ENCODE data around the gene PDE6G. TPM values are rescaled to one million over a fixed set of nuclear protein-coding genes. Genes with fewer than 3 reads are reported as not detected.

The PDE6G gene
- total and polyA plus RNA-seq, 2 of the 13 experiments (the other 11 are each of a cell fraction or from before 2014, with no cell fraction given) = 1.4 to 6.7 TPM

DNA sequence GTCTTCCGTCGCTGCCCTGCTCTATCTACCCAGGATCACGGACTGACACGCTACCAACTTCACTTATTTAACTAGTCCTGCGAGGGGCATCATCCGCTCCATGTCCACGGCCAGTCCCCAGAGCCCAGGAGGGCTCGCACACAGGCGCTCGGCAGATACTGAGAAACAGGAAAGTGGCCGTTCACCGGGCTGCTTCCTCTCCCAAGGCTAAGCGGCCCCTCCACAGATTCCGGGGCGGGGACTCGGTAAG lies 9.7 kb upstream of the PDE6G start (continued):
- TF ChIP-seq, protein P1, sequence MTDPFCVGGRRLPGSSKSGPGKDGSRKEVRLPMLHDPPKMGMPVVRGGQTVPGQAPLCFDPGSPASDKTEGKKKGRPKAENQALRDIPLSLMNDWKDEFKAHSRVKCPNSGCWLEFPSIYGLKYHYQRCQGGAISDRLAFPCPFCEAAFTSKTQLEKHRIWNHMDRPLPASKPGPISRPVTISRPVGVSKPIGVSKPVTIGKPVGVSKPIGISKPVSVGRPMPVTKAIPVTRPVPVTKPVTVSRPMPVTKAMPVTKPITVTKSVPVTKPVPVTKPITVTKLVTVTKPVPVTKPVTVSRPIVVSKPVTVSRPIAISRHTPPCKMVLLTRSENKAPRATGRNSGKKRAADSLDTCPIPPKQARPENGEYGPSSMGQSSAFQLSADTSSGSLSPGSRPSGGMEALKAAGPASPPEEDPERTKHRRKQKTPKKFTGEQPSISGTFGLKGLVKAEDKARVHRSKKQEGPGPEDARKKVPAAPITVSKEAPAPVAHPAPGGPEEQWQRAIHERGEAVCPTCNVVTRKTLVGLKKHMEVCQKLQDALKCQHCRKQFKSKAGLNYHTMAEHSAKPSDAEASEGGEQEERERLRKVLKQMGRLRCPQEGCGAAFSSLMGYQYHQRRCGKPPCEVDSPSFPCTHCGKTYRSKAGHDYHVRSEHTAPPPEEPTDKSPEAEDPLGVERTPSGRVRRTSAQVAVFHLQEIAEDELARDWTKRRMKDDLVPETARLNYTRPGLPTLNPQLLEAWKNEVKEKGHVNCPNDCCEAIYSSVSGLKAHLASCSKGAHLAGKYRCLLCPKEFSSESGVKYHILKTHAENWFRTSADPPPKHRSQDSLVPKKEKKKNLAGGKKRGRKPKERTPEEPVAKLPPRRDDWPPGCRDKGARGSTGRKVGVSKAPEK (CRISPR knock-in tag; IDR thresholded peaks at IDR 0.05; ENCODE audit: borderline replicate concordance) = no peak
- TF ChIP-seq ZNF329 (CRISPR knock-in tag; IDR thresholded peaks at IDR 0.05; ENCODE audit: low read depth) (no peak), ZNF605 (CRISPR knock-in tag; IDR thresholded peaks at IDR 0.05) (peak; percentile 35; the same call in 1 of the 2 replicates), ZNF737 (CRISPR knock-in tag; IDR thresholded peaks at IDR 0.05; ENCODE audit: borderline replicate concordance) (0 out of 2 replicates have a peak, but pooled peaks have one; percentile 55), ZMYM2 (CRISPR knock-in tag; IDR thresholded peaks at IDR 0.05) (peak; percentile 46; the same call in 1 of the 2 replicates), ETV6 (CRISPR knock-in tag; conservative IDR thresholded peaks at IDR 0.05) (no peak), SALL2 (CRISPR knock-in tag; IDR thresholded peaks at IDR 0.05) (no peak), ZNF614 (CRISPR knock-in tag; IDR thresholded peaks at IDR 0.05; ENCODE audit: borderline replicate concordance) (no peak)
- TF ChIP-seq, protein P2, sequence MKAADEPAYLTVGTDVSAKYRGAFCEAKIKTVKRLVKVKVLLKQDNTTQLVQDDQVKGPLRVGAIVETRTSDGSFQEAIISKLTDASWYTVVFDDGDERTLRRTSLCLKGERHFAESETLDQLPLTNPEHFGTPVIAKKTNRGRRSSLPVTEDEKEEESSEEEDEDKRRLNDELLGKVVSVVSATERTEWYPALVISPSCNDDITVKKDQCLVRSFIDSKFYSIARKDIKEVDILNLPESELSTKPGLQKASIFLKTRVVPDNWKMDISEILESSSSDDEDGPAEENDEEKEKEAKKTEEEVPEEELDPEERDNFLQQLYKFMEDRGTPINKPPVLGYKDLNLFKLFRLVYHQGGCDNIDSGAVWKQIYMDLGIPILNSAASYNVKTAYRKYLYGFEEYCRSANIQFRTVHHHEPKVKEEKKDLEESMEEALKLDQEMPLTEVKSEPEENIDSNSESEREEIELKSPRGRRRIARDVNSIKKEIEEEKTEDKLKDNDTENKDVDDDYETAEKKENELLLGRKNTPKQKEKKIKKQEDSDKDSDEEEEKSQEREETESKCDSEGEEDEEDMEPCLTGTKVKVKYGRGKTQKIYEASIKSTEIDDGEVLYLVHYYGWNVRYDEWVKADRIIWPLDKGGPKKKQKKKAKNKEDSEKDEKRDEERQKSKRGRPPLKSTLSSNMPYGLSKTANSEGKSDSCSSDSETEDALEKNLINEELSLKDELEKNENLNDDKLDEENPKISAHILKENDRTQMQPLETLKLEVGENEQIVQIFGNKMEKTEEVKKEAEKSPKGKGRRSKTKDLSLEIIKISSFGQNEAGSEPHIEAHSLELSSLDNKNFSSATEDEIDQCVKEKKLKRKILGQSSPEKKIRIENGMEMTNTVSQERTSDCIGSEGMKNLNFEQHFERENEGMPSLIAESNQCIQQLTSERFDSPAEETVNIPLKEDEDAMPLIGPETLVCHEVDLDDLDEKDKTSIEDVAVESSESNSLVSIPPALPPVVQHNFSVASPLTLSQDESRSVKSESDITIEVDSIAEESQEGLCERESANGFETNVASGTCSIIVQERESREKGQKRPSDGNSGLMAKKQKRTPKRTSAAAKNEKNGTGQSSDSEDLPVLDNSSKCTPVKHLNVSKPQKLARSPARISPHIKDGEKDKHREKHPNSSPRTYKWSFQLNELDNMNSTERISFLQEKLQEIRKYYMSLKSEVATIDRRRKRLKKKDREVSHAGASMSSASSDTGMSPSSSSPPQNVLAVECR (CRISPR knock-in tag; IDR thresholded peaks at IDR 0.05; ENCODE audit: borderline replicate concordance) = no peak
- TF ChIP-seq, protein P3, sequence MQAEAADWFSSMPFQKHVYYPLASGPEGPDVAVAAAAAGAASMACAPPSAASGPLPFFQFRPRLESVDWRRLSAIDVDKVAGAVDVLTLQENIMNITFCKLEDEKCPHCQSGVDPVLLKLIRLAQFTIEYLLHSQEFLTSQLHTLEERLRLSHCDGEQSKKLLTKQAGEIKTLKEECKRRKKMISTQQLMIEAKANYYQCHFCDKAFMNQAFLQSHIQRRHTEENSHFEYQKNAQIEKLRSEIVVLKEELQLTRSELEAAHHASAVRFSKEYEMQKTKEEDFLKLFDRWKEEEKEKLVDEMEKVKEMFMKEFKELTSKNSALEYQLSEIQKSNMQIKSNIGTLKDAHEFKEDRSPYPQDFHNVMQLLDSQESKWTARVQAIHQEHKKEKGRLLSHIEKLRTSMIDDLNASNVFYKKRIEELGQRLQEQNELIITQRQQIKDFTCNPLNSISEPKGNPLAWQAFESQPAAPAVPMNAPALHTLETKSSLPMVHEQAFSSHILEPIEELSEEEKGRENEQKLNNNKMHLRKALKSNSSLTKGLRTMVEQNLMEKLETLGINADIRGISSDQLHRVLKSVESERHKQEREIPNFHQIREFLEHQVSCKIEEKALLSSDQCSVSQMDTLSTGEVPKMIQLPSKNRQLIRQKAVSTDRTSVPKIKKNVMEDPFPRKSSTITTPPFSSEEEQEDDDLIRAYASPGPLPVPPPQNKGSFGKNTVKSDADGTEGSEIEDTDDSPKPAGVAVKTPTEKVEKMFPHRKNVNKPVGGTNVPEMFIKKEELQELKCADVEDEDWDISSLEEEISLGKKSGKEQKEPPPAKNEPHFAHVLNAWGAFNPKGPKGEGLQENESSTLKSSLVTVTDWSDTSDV (CRISPR knock-in tag; IDR thresholded peaks at IDR 0.05) = peak; percentile 13; the same call in 1 of the 2 replicates
- TF ChIP-seq, protein P4, sequence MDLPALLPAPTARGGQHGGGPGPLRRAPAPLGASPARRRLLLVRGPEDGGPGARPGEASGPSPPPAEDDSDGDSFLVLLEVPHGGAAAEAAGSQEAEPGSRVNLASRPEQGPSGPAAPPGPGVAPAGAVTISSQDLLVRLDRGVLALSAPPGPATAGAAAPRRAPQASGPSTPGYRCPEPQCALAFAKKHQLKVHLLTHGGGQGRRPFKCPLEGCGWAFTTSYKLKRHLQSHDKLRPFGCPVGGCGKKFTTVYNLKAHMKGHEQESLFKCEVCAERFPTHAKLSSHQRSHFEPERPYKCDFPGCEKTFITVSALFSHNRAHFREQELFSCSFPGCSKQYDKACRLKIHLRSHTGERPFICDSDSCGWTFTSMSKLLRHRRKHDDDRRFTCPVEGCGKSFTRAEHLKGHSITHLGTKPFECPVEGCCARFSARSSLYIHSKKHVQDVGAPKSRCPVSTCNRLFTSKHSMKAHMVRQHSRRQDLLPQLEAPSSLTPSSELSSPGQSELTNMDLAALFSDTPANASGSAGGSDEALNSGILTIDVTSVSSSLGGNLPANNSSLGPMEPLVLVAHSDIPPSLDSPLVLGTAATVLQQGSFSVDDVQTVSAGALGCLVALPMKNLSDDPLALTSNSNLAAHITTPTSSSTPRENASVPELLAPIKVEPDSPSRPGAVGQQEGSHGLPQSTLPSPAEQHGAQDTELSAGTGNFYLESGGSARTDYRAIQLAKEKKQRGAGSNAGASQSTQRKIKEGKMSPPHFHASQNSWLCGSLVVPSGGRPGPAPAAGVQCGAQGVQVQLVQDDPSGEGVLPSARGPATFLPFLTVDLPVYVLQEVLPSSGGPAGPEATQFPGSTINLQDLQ (CRISPR knock-in tag; IDR thresholded peaks at IDR 0.05) = 0 out of 2 replicates have a peak, but pooled peaks have one; percentile 22
- TF ChIP-seq, protein P5, sequence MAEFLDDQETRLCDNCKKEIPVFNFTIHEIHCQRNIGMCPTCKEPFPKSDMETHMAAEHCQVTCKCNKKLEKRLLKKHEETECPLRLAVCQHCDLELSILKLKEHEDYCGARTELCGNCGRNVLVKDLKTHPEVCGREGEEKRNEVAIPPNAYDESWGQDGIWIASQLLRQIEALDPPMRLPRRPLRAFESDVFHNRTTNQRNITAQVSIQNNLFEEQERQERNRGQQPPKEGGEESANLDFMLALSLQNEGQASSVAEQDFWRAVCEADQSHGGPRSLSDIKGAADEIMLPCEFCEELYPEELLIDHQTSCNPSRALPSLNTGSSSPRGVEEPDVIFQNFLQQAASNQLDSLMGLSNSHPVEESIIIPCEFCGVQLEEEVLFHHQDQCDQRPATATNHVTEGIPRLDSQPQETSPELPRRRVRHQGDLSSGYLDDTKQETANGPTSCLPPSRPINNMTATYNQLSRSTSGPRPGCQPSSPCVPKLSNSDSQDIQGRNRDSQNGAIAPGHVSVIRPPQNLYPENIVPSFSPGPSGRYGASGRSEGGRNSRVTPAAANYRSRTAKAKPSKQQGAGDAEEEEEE (CRISPR knock-in tag; IDR thresholded peaks at IDR 0.05; ENCODE audit: borderline replicate concordance) = no peak
- TF ChIP-seq, protein P6, sequence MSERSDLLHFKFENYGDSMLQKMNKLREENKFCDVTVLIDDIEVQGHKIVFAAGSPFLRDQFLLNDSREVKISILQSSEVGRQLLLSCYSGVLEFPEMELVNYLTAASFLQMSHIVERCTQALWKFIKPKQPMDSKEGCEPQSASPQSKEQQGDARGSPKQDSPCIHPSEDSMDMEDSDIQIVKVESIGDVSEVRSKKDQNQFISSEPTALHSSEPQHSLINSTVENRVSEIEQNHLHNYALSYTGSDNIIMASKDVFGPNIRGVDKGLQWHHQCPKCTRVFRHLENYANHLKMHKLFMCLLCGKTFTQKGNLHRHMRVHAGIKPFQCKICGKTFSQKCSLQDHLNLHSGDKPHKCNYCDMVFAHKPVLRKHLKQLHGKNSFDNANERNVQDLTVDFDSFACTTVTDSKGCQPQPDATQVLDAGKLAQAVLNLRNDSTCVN (CRISPR knock-in tag; IDR thresholded peaks at IDR 0.05; ENCODE audit: borderline replicate concordance) = 0 out of 2 replicates have a peak, but pooled peaks have one; percentile 3
